Effector memory CD8-positive, alpha-beta T cell (primary cell): ENCODE measurements around the gene PHF13.
A peak's percentile ranks its signal among the peaks of the same experiment; 100 is the strongest.
"Not testable (repeated sequence)": the region's sequence is repeated elsewhere in the genome, so short reads cannot be mapped to it uniquely, and the experiment has no call there.

Experiments used
- ATAC-seq: fragments of 150-1000 bp; cut with Tn5 transposase; replicated peaks from 2 replicates; pipeline ENCODE4 v1.10.0; 2021; ENCODE audit warnings: mild to moderate bottlenecking, moderate library complexity
- DNase-seq, 3 experiments: peaks; one replicate each; pipeline ENCODE4 v3.0.0; 2021
- H3K27ac Mint-ChIP-seq, 2 donors: one replicate each; pipeline ENCODE4 v1.8.0; 2022; ENCODE audit warnings: mild to moderate bottlenecking in 2 of 2, mixed read lengths in 2 of 2, moderate library complexity in 2 of 2
- H3K27me3 Mint-ChIP-seq, 2 donors: one replicate each; pipeline ENCODE4 v1.8.0; 2022; ENCODE audit warnings: mixed read lengths in 2 of 2
- H3K36me3 Mint-ChIP-seq: one replicate; pipeline ENCODE4 v1.8.0; 2022; ENCODE audit warnings: mild to moderate bottlenecking, moderate library complexity, mixed read lengths; ENCODE audit not compliant: insufficient read depth
- H3K4me1 Mint-ChIP-seq, 2 donors: one replicate each; pipeline ENCODE4 v1.8.0; 2022; ENCODE audit warnings: low read depth in 2 of 2, mixed read lengths in 2 of 2
- H3K4me3 Mint-ChIP-seq, 2 donors: one replicate each; pipeline ENCODE4 v1.8.0; 2022; ENCODE audit warnings: mild to moderate bottlenecking in 2 of 2, mixed read lengths in 2 of 2, moderate library complexity in 2 of 2
- H3K9me3 Mint-ChIP-seq, 2 donors: one replicate each; pipeline ENCODE4 v1.8.0; 2022; ENCODE audit warnings: mixed read lengths in 2 of 2

Gene PHF13

GRCh38 chr1:6635161-6635909, 21.8 kb downstream of the PHF13 start:
- H3K9me3 Mint-ChIP-seq: no peaks in the 10 kb centered on the region
- no peak for DNase-seq
- H3K27me3 Mint-ChIP-seq: no peaks in the 10 kb centered on the region
- peaks cover 67% of the 10 kb centered on the region for H3K36me3 Mint-ChIP-seq
- H3K4me1 Mint-ChIP-seq: no peaks in the 10 kb centered on the region
- no peak overlapping the region for H3K27ac Mint-ChIP-seq
- H3K4me3 Mint-ChIP-seq: no peak overlapping the region
- ATAC-seq: no peak

DNA sequence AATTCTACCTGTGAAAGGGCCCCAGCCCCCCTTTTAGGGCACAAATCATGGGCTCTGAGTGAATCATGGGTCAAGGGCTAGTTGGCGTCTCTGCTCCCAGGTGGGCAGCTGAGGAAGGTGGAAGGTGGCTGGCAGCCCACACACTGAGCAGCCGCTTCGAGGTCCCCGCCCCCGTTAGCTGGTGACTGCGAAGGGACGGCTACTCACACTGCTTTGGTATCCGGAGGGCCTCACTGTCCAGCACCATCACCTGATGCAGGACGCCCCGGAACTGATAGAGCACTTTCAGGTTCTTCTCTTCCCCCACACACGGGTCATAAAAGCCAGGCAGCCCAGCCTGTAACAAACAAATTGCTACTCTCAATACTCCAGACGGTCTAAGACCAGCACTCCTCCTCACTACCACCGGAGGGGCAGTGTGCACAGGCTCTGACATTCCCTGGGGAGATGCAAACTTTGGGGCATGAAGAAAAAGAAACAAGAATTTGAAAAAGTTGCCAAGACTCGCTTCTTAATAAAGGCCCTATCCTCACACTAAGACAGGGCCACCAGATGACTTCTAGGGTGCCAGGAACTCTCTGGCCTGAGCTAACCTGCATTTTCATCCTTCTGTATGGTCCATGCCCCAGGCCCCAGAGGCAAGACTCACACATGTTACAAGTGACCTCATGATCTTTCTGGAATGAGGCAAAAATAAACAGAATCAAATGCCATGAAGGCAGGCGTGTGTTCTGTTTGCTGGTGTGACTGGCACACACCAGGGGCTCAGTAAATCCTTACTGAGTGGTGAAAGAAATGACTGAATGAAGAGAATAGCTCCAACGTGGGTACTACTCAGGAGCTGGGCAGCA, 22.6 kb downstream of the PHF13 start:
- peak overlapping the region in 1 of 2 donors; percentile 35 for H3K27ac Mint-ChIP-seq
- H3K27me3 Mint-ChIP-seq: no peaks in the 10 kb centered on the region
- DNase-seq (no peak), ATAC-seq (no peak)
- H3K4me1 Mint-ChIP-seq: no peaks in the 10 kb centered on the region
- no peaks in the 10 kb centered on the region for H3K9me3 Mint-ChIP-seq
- H3K4me3 Mint-ChIP-seq: no peak overlapping the region
- peaks cover 65% of the 10 kb centered on the region for H3K36me3 Mint-ChIP-seq

- not testable (repeated sequence) for H3K27me3 Mint-ChIP-seq, DNase-seq, H3K9me3 Mint-ChIP-seq, H3K4me1 Mint-ChIP-seq, ATAC-seq, H3K4me3 Mint-ChIP-seq
- peaks cover 64% of the 10 kb centered on the region for H3K36me3 Mint-ChIP-seq
- H3K27ac Mint-ChIP-seq: peak overlapping the region in 1 of 2 donors; percentile 35
Measured at GRCh38 chr1:6636778-6637177, 23.2 kb downstream of the PHF13 start.

GRCh38 chr1:6637770-6638169, 24.2 kb downstream of the PHF13 start:
- ATAC-seq: no peak
- H3K27ac Mint-ChIP-seq: no peak overlapping the region
- no peak for DNase-seq
- H3K4me1 Mint-ChIP-seq: no peaks in the 10 kb centered on the region
- peaks cover 58% of the 10 kb centered on the region for H3K36me3 Mint-ChIP-seq
- no peaks in the 10 kb centered on the region for H3K27me3 Mint-ChIP-seq
- no peak overlapping the region for H3K4me3 Mint-ChIP-seq
- no peaks in the 10 kb centered on the region for H3K9me3 Mint-ChIP-seq

GRCh38 chr1:6638226-6638625, 24.7 kb downstream of the PHF13 start:
- ATAC-seq (no peak), DNase-seq (no peak)
- peaks cover 57% of the 10 kb centered on the region for H3K36me3 Mint-ChIP-seq
- H3K4me3 Mint-ChIP-seq: no peak overlapping the region
- no peaks in the 10 kb centered on the region for H3K4me1 Mint-ChIP-seq
- no peaks in the 10 kb centered on the region for H3K27me3 Mint-ChIP-seq
- H3K27ac Mint-ChIP-seq: no peak overlapping the region
- no peaks in the 10 kb centered on the region for H3K9me3 Mint-ChIP-seq

GRCh38 chr1:6640867-6641266, 27.3 kb downstream of the PHF13 start:
- H3K27ac Mint-ChIP-seq, ATAC-seq, H3K27me3 Mint-ChIP-seq, H3K9me3 Mint-ChIP-seq, H3K4me1 Mint-ChIP-seq, DNase-seq, H3K4me3 Mint-ChIP-seq: not testable (repeated sequence)
- H3K36me3 Mint-ChIP-seq: peaks cover 34% of the 10 kb centered on the region

GRCh38 chr1:6645018-6645417, 31.5 kb downstream of the PHF13 start:
- Mint-ChIP-seq H3K9me3 (no peaks in the 10 kb centered on the region), H3K4me3 (no peak overlapping the region), H3K27me3 (no peaks in the 10 kb centered on the region), H3K4me1 (peaks cover 0 to 2% of the 10 kb centered on the region in 2 donors), H3K27ac (no peak overlapping the region), H3K36me3 (peaks cover 11% of the 10 kb centered on the region)
- ATAC-seq (no peak), DNase-seq (no peak)

GRCh38 chr1:6646499-6647148, 33.1 kb downstream of the PHF13 start:
- no peak overlapping the region for H3K4me3 Mint-ChIP-seq
- no peaks in the 10 kb centered on the region for H3K9me3 Mint-ChIP-seq
- H3K27me3 Mint-ChIP-seq: no peaks in the 10 kb centered on the region
- ATAC-seq: peak; percentile 41
- DNase-seq: peak; percentile 8 to 30 (median 21)
- peaks cover 0 to 2% of the 10 kb centered on the region in 2 donors for H3K4me1 Mint-ChIP-seq
- no peak overlapping the region for H3K27ac Mint-ChIP-seq
- H3K36me3 Mint-ChIP-seq: peaks cover 12% of the 10 kb centered on the region

DNA sequence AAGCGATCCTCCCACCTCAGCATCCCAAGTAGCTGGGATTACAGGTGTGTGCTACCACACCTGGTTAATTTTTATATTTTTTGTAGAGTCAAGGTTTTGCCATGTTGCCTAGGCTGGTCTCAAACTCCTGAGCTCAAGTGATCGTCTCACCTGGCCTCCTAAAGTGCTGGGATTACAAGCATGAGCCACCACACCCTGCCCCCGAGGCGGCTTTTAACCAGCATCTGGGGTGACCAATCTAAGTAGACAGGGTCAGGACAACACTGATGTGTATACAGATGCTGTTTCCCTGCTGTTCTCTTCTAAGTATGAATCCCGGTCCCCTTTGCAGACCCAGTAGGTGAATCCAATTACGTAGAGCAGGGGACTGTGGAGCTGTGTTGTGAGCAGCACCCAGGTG, 35.0 kb downstream of the PHF13 start:
- ATAC-seq: no peak
- no peaks in the 10 kb centered on the region for H3K9me3 Mint-ChIP-seq
- H3K27ac Mint-ChIP-seq: no peak overlapping the region

DNA sequence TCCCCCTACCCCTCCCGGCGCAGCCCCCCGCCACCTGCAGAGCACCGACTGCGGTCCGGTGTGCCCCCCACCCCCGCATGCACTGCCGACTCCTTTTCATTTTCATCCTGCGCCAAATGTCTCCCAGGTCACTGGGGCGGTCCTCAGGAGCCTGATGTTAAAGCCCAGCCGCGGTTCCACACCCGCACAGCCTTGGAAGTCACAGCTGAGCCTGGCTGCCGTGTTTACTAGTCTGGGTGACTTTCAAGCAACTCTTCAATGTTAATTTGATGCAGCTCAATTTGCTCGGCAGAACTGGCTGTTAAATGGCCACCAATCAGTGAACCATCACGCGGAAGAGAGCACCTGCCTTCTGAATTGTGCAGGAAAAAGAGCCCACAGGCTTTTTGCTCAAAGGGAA, 38.4 kb downstream of the PHF13 start:
- no peaks in the 10 kb centered on the region for H3K9me3 Mint-ChIP-seq
- no peaks in the 10 kb centered on the region for H3K27me3 Mint-ChIP-seq
- no peak for DNase-seq
- H3K27ac Mint-ChIP-seq: peak overlapping the region in 1 of 2 donors; percentile 8
- no peak for ATAC-seq
- no peaks in the 10 kb centered on the region for H3K4me1 Mint-ChIP-seq
- H3K36me3 Mint-ChIP-seq: peaks cover 16% of the 10 kb centered on the region
- no peak overlapping the region for H3K4me3 Mint-ChIP-seq

More for the DNA sequence above, 35.0 kb downstream of the PHF13 start:
- H3K27me3 Mint-ChIP-seq: no peaks in the 10 kb centered on the region
- no peak for DNase-seq
- no peak overlapping the region for H3K4me3 Mint-ChIP-seq
- H3K4me1 Mint-ChIP-seq: peaks cover 0 to 2% of the 10 kb centered on the region in 2 donors
- H3K36me3 Mint-ChIP-seq: peaks cover 11% of the 10 kb centered on the region

DNA sequence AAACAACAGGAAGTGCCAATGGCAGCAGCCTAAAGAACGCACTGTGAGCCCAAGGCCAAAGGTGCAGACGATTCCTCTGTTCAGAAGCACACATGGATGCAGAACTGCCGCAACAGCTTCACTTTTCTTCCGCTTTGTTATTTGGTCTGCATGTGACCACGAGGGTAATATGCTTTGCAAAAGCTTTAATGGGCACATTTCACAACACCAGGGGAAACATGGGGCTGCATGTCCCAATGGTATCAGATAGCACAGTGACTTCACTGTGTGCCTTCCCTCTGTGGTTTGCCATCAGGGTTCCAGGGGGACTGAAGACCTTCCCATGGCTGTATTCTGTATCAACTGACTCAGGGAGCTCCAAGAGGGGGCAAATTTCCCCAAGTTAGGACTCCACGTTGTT, 39.5 kb downstream of the PHF13 start:
- peaks cover 16% of the 10 kb centered on the region for H3K36me3 Mint-ChIP-seq

DNA sequence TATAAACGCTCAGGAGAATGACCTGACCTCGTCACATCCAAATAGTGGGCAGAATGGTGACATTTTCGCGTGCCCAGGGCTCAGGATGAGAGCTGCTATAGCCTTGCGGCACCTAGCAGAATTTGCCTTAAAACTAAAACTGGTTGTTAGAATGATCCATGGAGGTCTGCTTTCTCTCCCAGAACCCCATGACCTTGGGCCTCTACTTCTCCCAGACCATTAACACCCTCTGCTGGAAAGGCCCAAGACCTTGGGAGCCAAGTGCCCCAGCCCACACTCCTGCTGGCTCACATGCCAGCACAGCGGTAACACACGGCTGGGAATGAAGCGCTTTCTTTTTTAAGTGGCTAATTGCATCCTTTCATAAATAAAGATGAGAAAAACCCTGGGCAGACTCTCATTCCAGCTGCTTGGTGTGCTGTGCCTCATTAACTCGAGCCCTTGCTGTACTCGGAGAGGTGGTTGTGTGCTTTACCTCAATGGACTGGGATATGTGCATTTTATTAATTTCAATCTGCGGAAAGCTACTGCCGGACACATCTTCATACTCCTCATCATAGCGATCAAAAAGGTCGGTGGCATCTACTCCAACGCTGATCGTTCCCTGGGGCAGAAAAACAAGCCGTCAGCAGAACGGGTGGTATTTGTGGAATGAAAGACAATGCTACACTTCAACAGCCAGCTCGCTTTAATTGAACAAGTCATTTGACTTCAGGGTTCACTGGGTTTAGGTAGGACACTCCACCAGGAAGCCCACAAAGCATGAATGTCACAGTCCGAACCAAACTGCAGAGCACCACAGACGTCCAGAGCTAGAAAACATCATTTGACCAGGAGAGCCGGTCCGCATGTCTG, 40.1 kb downstream of the PHF13 start:
- DNase-seq (no peak), ATAC-seq (no peak)
- no peak overlapping the region for H3K4me3 Mint-ChIP-seq
- H3K4me1 Mint-ChIP-seq: no peaks in the 10 kb centered on the region
- H3K27me3 Mint-ChIP-seq: no peaks in the 10 kb centered on the region
- H3K27ac Mint-ChIP-seq: no peak overlapping the region
- peaks cover 16% of the 10 kb centered on the region for H3K36me3 Mint-ChIP-seq
- no peaks in the 10 kb centered on the region for H3K9me3 Mint-ChIP-seq

More for the DNA sequence above, 39.5 kb downstream of the PHF13 start:
- no peaks in the 10 kb centered on the region for H3K4me1 Mint-ChIP-seq
- H3K27ac Mint-ChIP-seq: no peak overlapping the region
- no peaks in the 10 kb centered on the region for H3K9me3 Mint-ChIP-seq
- no peak for ATAC-seq
- DNase-seq: no peak
- no peak overlapping the region for H3K4me3 Mint-ChIP-seq
- H3K27me3 Mint-ChIP-seq: no peaks in the 10 kb centered on the region

DNA sequence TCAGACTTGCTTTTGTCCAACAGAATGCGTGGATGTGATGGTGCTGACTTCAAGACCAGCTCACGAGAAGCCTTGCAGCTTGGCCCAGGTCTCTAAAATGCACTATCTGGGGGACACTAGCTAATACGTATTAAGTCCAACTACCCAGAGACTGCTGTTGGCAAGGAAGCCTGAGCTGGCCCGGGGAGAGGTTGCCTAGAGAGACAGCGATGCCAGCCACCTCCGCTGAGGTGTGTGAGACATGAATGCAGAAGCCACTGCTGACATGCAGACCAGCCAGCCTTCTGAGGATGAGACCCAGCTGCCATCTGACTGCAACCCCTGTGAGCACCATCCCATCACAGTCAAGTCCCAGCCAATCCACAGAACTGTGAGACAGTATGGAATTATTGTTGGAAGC, 43.6 kb downstream of the PHF13 start:
- H3K36me3 Mint-ChIP-seq: peaks cover 6% of the 10 kb centered on the region
- H3K9me3 Mint-ChIP-seq: no peaks in the 10 kb centered on the region
- ATAC-seq (no peak), DNase-seq (no peak)
- H3K27me3 Mint-ChIP-seq: no peaks in the 10 kb centered on the region
- H3K4me1 Mint-ChIP-seq: peaks cover 0 to 5% of the 10 kb centered on the region in 2 donors
- H3K4me3 Mint-ChIP-seq: no peak overlapping the region
- H3K27ac Mint-ChIP-seq: no peak overlapping the region
